ENCODE results near the gene TMOD1.

Gene TMOD1

DNA sequence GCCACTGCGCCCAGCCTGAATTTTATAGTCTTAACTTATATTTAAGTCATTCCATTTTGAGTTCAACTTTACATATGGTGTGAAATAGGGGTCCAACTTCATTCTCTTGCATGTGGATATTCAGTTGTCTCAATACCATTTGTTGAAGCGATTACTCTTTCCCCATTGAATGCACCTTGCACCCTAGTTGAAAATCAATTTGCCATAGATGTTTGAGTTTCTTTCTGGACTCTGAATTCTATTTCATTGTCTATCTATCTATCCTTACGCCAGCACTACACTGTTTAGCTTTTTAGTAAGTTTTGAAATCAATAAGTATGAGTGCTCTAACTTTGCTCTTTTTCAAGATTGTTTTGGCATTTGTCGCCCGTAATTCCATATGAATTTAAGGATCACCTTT is 49.8 kb downstream of the TMOD1 start:
- DNase-seq, result no peak

DNA sequence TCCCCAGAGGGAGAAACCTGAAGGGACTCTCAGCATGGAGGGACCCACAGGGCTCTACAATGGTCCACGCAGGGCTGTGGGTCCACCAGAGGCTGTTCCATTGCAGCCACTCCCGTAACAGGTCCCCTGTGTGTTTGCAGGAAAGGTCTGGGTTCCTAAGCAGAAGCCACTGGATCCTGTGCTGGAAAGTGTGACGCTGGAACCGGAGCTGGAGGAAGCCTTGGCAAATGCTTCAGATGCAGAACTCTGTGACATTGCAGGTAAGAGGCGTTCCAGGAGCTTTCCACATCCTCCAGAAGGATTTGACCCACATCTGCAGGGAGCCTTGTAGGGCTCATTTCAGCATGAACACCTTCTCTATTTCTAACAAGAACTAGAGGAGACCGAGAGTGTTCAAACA is 51.7 kb downstream of the TMOD1 start:
- no peak for DNase-seq

DNA sequence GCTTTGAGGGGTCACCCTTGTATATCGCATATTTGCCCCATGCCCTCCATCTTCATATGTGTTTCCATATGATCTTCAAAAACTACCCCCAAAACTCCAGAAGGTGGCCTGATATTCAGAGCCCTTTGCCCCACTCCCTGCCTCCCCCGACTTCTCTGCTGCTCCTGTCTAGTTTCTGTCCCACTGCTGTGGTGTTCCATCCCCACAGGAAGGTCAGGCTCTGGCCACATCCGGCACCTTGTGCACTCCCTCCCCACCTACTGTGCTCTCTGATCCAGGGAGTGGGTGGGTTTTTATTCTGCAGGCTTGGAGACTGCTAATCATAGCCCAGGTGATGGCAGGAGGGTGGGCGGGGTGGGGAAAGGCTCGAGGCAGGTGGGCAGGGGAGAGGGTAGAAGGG is 52.4 kb downstream of the TMOD1 start:
- no peak for DNase-seq

DNA sequence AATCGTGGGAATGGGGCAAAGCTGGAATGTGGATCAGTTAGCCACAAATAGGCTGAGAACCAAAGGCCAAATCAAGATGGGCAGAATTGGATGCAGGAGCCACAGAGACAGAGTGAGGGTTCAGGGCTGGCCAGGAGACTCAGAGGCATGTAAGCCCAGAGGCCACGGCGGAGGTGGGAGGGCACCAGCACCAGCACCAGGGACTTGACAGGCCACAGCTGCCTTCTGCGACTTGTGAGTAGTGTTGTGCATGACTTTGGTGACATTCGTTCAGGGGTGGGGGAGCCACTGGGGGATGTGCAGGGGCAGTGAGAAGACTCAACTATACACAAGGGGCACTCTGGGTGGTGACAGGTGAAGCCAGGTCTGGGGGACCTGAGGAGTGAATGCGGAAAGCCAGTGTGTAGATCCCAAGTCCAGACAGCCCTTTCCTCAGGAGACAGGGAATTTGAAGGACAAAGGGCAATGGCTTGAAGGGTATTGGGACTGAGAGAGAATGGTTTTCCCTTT is 53.2 kb downstream of the TMOD1 start:
- DNase-seq, result no peak

DNA sequence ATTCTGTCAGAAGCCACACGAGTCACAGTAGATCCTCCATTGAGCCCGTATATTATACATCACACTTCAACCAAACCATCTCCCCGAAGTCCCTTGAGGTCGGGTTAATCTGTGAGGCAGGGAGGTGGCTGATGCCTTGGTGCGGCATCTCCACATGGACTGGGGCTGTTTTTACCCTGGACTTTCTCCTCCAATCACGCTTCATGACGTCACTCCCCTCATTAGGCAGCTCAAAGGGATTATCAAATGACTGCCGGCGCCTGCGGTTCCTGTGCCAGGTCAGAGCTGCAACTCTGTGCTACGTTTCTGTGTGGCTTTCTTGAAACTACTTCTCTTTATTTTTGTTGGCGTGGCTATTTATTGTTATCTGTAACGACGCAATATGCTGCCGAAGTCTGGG is 53.7 kb downstream of the TMOD1 start:
- no peak for DNase-seq

DNA sequence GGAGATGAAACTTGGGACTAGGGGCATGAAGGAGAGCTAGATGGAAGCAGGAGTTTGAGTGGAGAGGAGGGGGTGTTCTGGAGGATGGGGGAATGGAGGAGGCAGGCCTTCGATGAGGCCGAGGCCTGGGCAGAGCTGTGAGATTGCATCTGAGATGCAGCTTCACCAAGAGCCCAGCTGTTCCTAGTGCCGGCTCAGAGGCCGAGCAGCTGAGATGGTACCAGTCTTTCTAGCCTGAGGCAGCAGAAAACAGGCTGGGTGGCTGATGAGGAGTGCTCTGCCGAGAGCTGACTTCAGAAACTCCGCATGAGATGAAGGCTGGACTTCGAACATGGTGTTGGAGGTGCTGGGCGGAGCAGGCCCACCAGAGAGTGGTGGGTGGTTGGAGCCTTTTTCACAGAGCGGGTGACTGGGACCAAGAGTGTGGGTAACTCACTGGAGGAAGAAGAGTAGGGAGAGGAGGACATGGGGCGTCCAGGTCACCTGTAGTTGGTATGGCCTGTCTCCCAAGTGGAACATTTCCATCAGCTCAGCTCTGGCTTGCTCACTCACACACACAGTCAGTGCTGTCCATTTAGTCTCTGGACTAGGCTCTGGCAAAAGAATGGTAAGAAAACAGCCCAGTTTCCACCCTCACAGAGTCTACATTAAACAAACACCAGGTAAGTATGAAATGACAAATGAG is 54.7 kb downstream of the TMOD1 start:
- no peak for DNase-seq

DNA sequence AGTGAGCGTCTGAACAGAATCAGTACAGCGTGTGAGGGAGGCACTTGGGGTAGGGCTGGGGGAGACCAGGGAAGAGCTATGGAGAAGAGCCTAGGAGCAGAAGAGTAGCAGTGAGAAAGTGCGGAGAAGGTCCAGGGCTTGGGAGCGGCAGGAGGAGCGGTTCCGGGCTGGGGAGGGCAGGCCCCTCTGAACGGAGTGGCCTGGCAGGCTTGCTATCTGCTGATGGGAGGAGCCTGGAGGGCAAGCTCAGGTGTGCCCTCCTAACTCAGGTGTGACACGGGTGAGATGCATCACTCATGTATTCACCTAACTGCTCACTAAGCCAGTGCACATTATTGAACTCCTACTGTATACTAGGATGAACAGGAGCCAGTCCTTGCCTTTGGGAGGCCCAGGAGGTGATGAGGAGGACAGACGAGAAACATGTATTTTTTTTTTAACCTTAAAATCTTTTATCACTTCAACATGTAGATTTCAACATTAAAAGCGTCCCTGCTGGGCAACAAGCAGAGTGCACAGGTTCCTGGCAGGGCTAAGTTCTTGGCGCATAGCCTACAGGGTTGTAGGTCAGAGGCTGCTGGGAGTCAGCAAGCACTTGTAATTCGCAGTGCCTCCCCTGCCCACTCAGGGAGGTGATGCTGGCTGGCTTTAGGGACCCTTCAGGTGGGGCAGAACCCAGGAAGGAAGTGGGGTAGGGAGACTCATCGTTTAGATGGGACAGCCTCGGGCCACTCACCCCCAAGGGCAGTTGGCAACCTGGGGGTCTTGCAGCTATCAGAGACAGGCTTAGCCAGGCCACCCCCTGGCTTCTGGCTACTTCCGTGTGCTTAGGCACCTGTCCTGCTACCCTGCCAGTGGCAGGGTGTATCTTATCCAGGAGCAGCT is 55.5 kb downstream of the TMOD1 start:
- no peak for DNase-seq

DNA sequence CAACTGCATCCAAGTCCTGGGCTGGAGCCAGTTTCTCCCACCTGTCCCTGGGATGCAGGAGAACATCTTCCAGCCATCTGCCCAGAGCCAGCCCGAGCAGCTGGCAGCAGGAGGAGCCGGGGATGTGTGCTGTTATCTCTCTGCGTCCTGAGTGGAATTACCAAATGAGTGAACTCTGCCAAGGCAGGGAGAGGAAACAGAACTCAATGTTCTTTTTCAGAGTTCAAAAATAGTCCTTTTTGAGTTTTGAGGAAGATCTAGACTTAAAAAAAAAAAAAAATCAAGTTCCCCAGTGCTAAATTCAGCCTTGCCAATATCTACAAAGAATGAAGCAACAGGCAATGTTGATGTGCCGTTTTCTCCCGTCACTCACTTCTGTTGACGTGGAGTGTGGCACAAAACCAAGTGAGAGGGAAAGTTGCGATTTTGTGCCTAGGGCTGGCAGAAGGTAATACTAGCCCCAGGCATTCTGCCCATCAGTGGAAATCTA is 56.2 kb downstream of the TMOD1 start:
- no peak for DNase-seq

DNA sequence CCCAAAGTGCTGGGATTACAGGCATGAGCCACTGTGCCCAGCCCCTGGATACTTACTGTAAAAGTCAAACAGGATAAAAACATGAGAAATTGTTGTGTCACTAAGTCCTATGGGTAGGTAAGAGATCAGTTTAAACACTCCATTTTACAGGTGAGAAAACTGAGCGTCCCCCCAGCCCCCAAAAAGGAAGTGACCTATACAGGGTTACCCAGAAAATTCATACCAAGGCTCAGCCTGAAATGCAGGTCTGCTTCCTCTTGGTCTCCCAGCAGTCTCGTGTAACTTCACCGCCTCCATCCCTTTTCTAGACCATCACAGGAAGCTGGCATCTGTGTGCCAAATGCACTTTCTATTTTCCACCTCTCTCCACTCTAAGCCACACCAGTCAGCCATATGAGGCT is 57.2 kb downstream of the TMOD1 start:
- no peak for DNase-seq

DNA sequence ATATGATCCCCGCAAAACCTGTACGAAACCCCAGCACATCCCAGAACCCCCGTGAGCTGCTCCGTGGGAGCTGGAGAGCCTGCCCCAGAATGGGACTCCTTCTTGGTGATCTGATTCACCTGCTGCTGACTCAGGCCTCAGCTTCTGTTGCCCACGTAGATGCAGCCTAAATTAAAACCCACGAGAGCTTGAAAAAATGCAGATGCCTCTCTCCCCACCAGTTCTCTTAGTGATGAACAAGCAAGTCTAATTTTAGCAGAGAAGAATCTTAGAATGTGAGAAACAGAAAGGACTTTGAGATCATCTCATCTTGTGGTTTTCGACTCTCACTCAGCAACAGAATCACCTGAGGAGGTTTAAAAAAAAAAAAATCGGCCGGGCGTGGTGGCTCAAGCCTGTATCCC is 57.6 kb downstream of the TMOD1 start:
- DNase-seq, result no peak

DNA sequence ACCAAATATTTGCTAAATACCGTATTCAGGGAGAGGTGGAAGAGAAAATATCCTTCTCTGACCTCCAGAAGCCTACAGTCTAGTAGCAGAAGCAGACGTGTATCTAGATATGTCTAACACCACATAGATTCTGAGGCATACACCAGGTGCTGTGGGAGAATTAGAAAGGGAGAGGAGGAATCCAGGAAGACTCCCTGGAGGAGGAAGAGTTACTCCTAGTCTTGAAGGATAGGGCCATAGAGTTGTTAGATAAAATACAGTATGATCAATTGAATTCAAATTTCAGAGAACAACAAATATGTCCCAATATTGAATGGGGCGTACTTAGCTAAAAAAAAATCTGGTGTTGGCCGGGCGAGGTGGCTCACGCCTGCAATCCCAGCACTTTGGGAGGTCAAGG is 58.7 kb downstream of the TMOD1 start:
- DNase-seq, result no peak

DNA sequence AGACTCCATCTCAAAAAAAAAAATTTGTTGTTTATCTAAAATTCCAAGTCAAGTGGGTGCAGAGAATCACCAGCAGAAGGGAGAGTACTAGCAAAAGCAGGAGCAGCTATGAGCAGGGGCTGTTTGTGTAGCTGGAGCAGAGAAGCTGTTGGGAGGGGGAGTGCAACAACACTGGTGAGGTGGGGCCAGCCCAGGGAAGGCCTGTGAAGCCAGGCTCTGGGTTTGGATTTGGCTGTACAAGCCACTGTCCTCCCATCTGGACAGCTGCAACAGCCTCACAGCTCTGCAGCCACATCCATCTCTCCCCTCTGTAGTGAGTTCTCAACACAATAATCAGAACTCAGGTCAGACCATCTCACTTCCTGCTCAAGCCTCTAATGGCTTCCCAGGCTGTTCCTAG is 59.4 kb downstream of the TMOD1 start:
- no peak for DNase-seq

DNA sequence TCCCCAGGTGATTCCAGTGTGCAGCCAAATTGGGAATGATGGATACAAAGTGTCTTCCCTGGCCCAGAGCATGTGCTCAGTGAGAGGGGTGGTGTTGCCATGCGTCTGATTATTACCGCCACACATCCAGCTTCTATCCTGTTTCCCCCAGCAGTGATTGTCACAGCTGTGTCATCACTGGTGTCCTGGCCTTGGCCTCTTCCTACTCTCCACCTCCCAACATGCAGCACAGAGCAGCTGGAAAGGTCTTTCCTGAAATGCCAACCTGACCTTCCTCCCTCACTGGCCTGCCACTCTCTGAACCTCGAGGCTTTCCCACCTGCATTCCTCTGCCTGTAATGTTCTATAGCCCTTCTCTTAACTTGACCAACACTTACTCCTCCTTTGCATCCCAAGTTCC is 60.0 kb downstream of the TMOD1 start:
- no peak for DNase-seq

DNA sequence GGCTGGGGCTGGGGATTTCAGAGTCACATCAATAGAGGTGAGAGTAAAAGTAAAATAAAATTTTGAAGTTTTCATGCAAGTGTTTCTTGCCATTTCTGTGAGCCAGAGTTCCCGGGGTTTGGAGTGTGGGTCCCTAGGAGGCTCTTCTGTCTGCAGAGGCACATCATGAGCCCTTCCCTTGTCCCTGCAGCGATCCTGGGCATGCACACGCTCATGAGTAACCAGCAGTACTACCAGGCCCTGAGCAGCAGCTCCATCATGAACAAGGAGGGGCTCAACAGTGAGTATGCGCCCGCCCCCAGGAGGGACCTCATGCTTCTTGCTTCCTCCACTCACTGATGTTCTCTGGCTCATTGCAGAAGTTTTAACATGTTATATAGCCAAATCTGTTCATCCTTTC is 61.1 kb downstream of the TMOD1 start:
- DNase-seq, result no peak

DNA sequence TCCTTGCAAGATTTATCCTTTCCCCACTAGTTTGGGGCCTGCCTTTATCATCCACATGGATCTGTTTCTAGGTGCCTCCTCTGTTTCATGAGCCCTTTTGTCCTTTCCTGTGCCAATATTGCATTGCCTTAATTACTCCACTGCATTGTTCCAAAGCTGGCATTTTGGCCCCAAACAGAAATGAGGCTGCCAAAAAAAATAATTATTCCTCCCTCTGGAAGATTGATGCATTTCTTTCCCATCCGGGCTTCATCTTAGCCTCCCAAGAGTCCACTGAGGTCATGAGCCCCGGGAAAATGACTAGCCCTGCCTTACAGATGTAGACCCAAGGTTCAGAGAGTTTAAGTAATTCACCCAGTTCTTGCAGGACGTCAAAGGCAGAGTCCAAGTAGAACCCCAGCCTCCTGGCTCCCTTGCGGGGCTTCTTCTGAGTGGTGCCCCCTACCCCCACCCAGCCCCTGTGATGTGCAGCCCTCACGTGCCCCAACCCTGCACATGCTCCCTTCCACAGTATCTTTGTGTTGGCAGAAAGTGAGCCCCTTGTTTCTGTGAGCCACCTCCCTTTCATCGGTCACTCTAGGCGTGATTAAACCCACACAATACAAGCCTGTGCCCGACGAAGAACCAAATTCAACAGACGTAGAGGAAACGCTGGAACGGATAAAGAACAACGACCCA is 62.1 kb downstream of the TMOD1 start:
- no peak for DNase-seq

DNA sequence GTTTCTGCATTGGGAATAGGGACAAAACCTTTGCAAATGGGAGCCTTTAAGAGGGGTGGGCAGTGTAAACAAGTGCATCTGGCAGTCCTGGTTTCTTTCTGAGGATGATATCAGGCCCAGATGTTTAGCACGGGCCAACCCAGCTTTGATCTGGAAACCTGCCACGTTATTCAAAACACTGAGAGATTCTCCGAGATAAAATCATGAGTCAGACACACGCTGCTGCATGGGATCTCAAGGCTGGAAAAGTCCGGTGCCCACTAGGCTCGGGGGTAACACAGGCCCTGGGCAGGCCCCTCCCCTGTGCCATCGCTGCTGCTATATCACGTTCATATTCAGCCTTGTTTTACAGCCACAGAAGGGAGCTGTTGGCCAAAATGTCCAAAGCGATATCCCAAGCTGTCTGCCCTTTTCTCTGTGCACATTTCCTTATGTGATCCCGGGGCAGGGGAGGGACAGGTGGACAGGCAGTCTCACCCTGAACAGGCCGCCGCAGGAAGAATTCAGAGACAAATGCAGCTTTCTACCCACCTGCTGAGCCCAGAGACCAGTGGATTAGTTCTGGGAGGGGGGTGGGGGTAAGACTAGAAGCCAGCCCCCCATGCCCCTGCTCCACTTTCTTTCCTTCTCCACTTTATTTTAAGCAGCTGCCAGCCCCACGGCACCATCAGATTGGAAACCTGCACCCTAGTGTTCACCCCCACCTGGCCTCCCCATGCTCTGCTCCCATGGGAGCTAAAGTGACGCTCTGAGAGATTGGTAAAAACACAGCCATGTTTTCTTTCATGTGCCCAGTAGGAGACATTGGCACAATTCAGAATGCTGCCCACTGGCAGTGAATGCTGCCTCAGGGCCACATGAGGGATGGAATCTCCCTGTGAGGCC is 63.1 kb downstream of the TMOD1 start:
- DNase-seq, result no peak

DNA sequence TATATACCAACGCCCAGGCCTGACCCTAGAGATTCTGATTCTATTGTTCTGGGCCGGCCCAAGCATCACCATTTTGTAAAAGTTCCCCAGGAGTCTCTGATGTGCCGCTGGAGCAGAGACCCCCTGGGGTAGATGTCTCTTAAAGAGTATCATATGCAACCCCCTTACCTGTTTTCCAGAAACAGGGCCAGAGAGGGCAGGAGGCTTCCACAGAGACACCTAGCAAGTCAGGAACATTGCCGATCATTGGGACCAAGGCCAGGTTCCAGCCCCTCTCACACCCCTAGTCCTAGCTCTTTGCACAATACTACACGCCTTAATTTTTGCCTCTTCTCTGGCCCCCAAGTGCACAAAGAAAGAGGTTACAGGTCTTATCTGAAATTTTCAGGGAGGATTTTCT is 63.8 kb downstream of the TMOD1 start:
- no peak for DNase-seq

DNA sequence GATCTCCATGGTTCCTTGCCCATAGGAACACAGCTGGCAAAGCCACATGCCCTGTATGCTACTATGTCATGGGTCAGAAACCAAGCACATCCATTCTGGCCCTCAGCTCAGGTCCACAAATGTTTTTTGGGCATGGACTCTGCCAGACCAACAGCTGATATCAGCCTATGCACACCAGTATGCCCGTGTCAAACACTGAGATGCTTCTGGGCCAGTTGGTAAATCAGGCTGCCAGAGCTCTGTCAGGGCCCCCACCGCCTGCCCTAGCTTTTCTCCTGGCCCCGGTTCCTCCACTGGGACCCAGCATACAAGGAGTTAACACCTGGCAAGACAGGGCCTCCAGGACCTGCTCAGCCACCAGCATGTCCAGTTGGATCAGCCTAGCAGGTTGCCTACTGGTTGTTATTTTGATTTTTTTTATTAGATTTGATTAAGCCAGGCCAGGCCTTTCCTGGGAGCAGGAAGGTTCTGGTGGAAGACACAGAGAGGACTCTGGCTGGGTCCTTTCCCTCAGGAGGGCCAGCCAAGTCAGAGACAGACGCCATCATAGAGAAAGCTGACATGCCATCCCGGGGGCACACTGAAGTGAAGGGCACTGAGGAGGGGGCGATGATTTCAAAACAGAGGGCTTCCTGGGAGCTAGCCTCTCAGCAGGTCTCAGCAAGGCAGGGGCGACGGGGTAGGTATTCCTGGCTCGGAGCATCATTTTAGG is 65.9 kb downstream of the TMOD1 start:
- DNase-seq, result no peak

DNA sequence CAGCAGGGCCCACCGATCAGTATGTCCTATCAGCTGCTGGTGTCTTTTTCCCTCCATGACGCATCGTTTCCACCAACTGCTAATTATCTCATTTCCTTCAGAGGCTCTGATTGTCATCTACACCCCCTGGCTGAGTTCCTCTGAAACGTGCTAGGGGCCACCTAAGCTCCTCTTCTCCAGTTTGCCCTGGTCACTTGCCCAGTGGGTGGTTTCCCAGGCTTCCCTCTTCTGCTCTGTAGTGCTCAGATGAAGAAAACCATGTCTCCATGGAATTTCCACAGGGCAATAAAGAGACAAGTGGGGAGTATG is 66.4 kb downstream of the TMOD1 start:
- DNase-seq, result no peak

DNA sequence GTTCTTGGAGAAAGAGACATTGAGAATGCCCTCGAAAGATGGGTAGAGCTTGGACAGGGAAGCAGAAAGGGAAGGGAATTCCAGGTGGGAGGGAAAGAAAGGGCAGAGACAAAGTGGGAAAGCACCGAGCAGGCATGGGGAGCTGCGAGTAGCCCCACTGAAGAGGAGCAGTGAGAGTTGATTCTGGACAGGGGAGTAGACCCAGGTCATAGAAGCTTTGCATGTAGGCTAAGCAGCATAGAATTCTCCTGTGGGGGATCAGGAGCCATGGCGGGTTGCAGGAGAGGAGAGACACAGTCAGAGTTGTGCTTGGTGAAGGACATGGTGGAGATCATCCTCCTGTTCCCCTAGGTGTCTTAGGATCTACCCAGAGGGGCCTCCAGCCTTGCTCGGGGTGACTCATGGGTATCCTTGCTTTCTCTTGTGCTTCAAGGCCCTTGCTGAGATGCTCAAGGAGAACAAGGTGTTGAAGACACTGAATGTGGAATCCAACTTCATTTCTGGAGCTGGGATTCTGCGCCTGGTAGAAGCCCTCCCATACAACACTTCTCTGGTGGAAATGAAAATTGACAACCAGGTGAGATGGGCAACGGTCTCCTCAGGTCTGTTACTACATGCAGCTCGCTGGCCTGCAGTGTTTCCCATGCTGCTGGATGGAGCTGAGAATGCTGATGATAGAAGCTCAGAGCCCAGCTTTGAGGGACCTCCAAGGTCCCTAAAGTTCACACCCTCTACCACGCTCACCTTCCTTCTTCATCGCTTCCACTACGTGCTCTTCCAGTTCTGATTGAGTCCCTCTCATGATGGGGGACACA is 67.2 kb downstream of the TMOD1 start:
- no peak for DNase-seq

DNA sequence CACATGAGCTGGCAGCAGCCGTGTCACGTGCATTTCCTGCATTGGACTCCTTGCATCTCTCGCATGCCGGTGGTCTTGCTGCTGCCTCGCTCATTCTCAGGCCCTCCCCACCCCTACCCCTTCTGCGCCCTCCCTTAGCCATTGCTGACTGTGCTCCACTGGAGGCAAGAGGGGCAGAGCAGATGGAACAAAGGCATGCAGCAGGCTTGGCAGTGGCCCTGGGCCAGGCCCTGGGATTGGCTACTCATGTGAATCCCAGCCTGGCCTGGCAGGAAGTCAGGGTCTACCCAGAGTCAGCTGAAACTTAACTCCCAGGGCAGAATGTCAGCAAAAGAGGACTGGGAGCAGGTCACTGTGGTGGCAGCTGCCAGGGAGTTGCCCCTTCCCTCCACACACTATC is 69.4 kb downstream of the TMOD1 start:
- no peak for DNase-seq
